GM18502 (cell line): Measurements from ENCODE around the gene KRT222.

Source experiments
- ATAC-seq: cut with Tn5 transposase; IDR thresholded peaks from one replicate; pipeline ENCODE4 v1.9.1; 2021; ENCODE audit warnings: mild to moderate bottlenecking; ENCODE audit not compliant: unreplicated experiment, poor library complexity

The KRT222 gene

DNA sequence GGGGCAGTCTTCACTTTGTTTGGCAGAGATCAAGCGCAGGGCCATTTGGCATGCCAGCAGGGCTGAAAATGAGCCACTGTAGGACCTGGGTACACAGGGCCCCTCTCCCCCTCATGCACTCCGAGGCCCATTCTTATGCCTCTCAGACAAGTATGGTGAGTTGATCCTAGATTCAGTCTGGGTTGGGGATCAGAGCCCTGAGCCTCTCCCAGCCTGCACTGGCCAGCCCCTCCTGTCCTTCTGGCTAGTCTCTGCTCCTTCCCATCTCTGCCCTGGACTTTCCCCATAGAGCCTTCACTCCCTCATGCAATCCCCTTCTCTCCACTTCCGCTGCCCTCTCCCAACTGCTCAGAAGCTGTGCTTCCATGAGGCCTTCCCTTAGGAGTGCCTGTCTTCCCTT is 48.4 kb downstream of the KRT222 start:
- no peak for ATAC-seq

DNA sequence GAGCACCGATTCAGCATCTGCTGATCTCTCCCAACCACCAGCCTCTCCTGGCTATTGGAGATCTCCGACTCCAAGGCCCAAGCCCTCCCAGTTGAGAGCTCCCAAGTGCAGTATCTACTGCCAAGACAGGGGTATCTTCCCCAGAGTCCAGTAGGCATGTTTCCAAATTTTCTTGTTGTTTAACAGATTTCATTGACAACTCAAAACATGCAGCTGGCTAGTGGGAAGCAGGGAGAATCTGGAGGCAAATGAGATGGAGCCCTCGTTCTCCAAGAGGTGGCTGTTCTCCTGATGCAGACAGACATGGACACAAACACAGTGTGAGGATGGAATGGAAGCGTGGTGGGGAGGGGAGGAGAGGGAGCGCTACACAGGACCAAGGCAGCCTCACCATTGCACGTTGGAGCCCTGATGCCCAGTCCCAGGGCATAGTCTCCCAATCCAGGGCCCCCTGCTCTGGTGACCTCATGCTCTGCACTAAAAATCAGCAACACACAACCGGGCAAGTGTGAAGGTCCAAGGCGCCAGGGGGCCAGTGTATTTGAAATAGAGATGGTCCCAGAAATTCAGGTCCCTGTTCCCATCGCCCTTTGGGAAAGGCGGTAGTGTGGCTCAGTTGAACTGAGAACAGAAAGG is 49.0 kb downstream of the KRT222 start:
- no peak for ATAC-seq

DNA sequence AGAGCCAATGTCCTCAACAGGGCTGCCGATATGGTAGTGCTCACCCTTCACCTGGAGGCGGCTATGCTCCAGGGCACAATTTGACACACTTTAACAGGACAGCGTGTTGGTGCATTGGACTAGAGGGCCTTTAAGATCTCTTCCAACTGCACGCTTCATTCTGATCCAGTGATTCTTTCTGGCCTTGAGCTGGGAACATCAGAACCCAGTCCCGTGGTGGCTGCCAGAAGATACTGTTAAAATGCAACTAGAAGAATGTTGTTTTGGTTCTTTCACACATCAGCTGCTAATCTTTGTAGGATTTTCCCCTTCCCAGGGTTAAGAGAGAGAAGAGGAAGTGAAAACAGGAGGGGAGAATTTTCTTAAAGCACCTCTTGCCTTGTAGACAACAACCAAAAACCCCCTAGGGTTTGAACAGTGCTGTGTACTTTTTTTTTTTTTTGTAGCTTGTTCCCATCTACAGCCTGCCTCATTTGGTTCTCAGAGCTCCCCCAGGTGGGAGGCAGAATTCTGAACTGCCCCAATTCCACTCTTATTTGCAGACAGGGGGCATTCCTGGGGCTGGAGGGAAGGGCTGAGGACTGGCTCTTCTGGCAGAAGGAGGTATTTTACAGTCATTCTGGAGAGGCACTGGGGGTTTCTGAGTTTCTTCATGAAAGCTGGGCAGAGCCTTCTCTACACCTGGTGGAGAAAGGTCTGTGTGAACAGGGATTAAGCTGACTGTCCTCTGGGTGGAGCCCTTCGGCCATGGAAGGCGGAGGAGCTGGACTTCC is 49.7 kb downstream of the KRT222 start:
- ATAC-seq = peak; percentile 74

DNA sequence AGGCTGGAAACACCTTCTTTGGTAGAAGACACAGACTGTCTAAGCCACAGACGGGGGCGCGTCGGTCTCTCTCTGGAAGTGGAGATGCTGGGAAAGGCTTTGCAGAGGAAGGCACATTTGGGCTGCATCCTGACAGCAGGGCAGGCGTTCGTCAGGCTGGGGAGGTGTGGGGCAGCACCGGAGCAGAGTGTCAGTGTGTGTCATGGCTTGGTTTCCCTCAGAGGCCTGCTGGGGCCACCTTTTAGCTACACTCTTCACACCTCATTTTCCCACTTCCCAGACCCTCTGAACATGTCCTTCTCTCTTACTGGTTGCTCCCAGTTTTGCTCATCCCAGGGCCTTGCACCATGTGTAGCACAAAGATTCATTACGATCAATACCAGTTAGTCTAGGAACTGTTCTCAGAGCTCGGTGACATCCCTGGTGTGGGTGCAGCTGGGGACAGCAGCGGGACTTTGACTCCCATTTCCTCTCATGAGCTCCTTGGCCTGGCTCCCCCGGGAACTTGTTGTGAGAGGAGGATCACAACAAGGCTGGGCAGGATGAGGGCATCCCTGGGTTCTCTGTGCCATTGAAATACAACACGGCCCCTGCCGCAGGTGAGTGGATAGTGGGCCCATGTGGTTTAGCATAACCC is 50.4 kb downstream of the KRT222 start:
- ATAC-seq = no peak

DNA sequence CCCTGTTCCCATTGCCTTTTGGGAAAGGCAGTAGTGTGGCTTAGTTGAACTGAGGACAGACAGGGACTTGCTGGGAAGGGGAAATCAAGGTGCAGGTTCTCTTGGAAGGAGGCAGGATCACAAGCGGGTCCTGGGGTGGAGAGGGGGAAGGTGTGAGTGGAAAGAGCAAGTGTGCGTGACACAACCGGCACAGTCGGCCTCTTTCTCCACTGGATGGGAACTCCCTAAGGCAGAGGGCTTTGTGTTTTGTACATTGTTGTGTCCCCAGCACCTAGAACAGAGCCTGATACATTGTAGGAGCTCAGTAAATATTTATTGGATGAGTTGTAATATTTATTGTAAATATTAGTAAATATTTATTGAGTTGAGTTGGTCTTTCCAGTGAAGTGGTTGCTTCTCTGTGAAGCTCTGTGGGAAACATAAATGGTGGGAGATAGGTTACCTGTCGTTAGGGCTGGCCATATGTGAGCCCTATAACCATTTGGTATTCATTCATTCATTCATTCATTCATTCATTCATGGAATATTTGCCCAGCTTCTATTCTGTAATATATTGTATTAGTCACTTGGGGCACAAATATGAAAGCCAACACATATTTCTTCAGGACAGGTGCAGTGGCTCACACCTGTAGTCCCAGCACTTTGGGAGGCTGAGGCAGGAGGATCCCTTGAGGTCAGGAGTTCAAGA is 51.4 kb downstream of the KRT222 start:
- no peak for ATAC-seq

DNA sequence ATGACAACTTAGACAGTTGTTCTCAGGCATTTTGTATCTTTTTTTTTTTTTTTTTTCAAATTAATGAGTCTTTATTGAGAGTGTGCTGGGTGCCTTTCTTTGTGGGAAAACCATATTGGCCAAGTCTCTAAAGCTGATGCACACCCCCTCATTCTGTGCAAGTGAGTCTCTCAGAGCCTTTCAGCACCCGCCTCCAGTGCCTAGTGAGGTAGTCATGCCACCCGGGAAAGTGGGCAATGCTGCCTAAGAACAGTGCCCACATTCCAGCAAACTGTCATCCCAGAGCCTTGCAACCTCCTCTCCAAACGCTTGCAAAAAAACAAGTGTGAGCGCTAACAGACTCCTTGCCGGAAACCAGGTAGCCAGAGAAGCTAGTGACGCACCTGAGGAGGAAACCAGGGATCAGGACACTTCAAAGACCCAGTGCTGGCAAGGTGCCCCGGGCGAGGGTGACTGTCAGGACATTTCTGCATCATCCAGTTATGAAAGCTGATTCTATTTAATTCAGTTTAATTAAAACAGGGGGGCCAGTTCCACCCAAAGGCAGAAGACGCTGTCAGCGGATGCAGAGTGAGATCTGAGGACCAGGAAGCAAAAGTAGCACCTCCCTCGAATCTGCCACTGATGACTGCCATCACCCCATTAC is 52.3 kb downstream of the KRT222 start:
- ATAC-seq = no peak

DNA sequence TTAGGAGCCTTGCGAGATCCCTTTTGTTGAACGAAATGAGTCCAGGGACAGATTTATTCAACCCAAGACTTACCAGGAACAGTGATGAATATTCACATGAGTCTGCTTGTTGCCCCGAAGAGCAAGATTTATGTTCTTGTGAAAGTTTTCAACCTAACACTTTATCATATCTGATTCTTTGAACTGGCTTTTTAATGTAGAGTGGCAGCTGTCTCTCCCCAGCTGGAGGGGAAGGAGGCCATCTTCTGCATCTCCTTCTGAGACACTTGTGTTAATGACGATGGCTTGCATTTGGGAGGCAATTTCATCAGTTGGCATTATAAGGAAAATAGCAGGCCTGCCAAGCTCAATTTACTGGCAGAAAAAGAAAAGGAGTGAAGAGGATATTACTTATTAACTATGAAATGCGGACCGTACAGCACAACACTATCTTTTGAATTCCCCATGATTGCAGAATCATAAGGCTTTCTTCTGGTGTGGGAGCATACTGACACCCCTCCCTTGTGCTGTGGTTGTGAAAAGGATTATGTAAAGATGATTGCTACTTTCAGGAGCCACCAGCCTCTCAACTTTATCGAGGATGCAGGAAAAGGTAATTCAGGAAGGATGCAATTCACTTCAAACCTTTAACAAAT is 53.0 kb downstream of the KRT222 start:
- no peak for ATAC-seq

DNA sequence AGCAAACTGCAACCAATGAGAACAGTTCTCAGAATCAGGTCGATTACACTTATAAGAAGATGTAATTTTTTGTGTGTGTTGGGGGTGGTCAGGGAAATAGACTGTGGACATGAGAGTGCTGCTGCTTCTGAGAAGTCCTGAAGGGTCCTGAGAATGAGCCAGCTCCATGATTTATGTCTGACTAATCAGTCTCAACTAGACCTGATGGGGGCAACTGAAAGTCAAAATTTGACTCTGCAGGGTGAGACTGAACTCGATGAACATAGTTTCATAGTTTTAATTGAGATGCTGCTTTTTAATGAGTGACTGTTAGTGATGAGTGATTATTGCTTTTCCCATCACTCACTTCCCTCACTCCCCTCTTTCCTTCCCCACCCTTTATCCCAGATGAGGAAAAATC is 54.6 kb downstream of the KRT222 start:
- no peak for ATAC-seq

DNA sequence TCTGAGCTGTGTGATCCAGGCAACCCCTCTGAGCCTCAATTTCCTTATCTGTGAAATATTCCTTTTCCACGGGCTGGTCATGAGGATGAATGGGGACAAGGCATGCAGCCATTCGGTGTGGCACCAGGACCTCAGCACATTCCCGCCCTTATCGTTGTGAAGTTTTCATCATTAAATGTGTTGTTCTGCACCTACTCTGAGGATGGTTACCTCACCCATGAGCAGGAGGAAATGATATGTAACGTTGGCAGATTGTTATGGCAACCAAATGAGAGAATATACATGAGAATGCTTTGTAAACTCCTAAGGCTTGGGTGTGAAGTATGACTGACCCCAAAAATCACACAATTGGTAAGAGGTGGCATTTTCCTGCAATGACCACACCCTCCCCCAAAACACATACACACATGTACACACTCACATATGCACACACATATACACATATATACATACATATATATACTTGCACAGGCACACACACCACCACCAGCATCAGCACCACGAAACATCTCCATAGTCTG is 56.9 kb downstream of the KRT222 start:
- ATAC-seq = no peak

DNA sequence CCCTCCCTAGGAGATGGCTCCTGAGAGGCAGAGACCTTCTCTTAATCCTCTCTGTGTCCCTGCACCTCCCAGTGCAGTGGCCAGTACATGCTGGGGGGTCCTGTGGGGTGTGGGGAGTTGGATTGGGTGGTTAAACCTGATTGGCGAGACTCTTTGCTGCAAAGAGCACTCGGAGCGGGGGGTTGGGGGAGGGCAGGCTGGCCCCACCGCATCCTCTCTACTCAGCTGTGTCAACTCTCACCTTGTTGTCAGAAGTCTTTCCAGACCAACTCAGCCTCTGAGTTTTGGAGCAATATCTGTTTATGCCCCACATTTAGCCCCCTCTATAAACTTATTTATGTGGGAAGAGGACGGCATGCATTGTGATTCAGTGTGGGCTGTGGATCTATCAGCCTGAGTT is 57.3 kb downstream of the KRT222 start:
- ATAC-seq = no peak

DNA sequence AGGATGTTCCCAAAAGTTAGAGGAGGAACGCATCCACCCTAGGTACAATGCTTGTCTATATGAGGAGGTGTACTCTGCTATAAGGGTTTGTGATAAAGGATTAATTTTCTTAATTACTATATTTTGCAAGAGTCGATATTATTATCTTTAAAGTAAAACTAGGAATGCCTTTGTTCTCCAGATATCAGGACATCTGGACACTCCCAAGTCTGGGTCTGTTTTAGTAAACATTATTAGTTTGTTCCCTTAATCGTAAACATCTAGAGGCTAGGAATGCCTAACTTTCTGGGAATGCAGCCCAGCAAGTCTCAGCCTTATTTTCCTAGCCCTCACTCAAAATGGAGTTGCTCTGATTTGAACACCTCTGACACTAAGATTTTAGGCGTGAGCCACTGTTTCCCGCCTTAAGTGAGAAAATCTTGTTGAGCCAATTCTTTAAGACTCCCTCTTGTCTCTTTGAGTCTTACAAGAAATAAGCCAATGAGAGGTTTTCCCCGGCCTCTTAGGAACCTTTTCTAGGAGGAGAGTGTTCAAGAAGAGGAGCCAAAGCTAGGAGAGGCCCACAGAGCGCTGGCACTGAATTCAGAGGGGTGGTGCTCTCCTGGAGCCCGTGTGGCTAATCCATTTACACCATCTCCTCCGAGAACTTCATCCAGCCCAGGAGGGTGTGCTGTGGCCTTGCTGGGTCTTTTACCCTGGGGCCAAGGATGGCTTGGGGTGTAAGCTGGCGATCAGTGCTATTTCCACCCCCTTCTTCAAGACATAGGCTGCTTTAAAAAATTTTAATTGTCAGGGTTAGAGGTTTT is 58.2 kb downstream of the KRT222 start:
- no peak for ATAC-seq

DNA sequence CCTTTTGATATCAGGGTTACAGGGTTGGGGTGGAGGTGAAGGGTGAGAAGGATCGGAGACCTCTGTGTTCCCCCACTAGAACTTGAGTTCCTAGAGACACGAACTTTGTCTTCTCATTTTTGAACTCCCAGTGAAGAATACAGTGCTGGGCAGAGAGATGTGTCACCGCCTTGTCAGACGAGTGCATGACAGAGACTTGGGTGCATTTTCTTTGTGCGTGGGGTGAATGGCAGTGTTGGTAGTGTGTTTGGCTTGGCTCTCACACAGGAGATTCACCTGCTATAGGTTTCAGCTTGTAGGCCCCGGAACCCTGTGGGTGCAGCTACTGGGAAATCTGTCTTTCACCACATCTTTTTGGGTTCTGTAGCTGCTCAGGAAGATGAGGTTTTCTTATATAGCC is 59.7 kb downstream of the KRT222 start:
- no peak for ATAC-seq
